Peyer's patch (tissue), 4 donors: Measurements from ENCODE around the gene COLEC12. TPM values are rescaled to one million over a fixed set of nuclear protein-coding genes. Genes with fewer than 3 reads are reported as not detected.

Experiments used
- DNase-seq, 3 donors: peaks; one replicate each; pipeline ENCODE4 v3.0.0-alpha.2; 2017 to 2019
- H3K27ac ChIP-seq, 4 donors: fragments of 200-600 bp; sonication (generic); one replicate each; pipeline ENCODE4 v1.5.1; 2016 to 2019
- H3K27me3 ChIP-seq, 2 donors: fragments of 200-600 bp; sonication (generic); one replicate each; pipeline ENCODE4 v1.5.1; 2019
- H3K36me3 ChIP-seq, 3 donors: fragments of 200-600 bp; sonication (generic); one replicate each; pipeline ENCODE4 v1.5.1; 2016 to 2019
- H3K4me1 ChIP-seq, 4 donors: fragments of 200-600 bp; sonication (generic); one replicate each; pipeline ENCODE4 v1.5.1; 2016 to 2019
- H3K4me3 ChIP-seq, 4 donors: fragments of 200-600 bp; sonication (generic); 1 replicate in 3 of 4; 2 replicates in 1 of 4; pipeline ENCODE4 v1.5.1; 2016 to 2019; ENCODE audit warnings: mild to moderate bottlenecking in 1 of 4
- H3K9me3 ChIP-seq, 4 donors: fragments of 200-600 bp; sonication (generic); one replicate each; pipeline ENCODE4 v1.5.1; 2016 to 2019; ENCODE audit warnings: mild to moderate bottlenecking in 1 of 4
- CTCF ChIP-seq, 6 experiments: fragments of 450-650 bp in 4 of 6; fragments of 200-600 bp in 2 of 6; sonication (generic) in 1 of 6; IDR thresholded peaks; one replicate each; pipeline ENCODE4 v1.5.1; 2017 to 2019; ENCODE audit warnings: antibody characterized with exemption in 6 of 6, mild to moderate bottlenecking in 3 of 6, moderate library complexity in 1 of 6
- POLR2A ChIP-seq, 2 donors: fragments of 450-650 bp; IDR thresholded peaks; one replicate each; pipeline ENCODE4 v1.5.1; 2017; ENCODE audit warnings: antibody characterized with exemption in 2 of 2, mild to moderate bottlenecking in 2 of 2, moderate library complexity in 2 of 2
- total RNA-seq, 4 donors: library from RNA; depleted of rRNA; stranded (reverse); fragments of >200 nt; gene quantifications; one replicate each; pipeline ENCODE4 v1.1.0, GENCODE V29; 2016

COLEC12 gene
- total RNA-seq, 4 donors from 2014 or later: 0.88 to 7.6 (median 3.8) TPM

DNA sequence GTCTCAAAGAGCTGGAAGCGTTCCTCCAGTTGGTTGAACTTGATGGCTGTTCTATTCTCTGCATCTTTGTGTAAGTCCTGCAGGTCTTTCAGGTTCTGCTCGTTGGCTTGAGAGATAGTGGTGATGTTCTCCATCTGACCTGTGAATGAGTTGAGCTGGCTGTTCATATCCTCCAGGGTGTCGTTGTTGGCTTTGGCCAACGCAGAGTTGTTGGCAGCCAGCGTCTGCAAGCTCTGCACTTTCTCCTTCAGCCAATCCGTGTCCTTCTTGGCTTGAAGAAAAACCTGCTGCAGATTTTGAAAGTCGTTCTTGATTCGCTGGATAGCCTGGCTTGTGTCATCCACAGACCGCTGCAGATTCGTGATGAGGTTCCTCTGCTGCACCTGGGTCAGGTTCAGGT, 153.9 kb downstream of the COLEC12 start:
- H3K36me3 ChIP-seq: no peaks in the 10 kb centered on the region
- H3K27ac ChIP-seq: no peak overlapping the region
- TF ChIP-seq POLR2A (IDR thresholded peaks at IDR 0.05): no peak
- DNase-seq: no peak
- H3K27me3 ChIP-seq: no peaks in the 10 kb centered on the region
- H3K4me1 ChIP-seq: no peaks in the 10 kb centered on the region
- H3K9me3 ChIP-seq: no peaks in the 10 kb centered on the region
- H3K4me3 ChIP-seq: no peak overlapping the region

DNA sequence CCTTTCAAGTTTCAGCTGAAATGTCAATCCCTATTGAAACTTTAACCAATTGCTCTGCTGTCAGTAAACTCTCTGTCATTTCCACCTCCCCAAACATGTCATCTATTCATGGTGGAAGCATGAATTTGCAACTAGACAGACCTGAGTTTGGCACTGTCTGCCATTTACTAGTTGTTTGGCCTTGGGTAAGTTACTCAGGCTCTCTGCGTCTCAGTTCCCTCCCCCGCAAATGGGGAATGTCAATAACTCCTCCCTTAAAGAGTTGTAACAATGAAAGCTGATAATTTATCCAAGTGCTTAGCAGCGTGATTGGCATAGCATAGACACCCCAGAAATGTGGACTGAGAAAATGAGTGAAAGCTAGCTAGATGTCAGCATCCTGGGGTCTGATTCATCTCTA, 159.4 kb downstream of the COLEC12 start:
- H3K36me3 ChIP-seq: no peaks in the 10 kb centered on the region
- no peaks in the 10 kb centered on the region for H3K27me3 ChIP-seq
- no peaks in the 10 kb centered on the region for H3K4me1 ChIP-seq
- no peak for DNase-seq
- H3K9me3 ChIP-seq: no peaks in the 10 kb centered on the region
- no peak overlapping the region for H3K4me3 ChIP-seq
- TF ChIP-seq POLR2A (IDR thresholded peaks at IDR 0.05): no peak
- no peak for TF ChIP-seq CTCF (IDR thresholded peaks at IDR 0.05)
- no peak overlapping the region for H3K27ac ChIP-seq

DNA sequence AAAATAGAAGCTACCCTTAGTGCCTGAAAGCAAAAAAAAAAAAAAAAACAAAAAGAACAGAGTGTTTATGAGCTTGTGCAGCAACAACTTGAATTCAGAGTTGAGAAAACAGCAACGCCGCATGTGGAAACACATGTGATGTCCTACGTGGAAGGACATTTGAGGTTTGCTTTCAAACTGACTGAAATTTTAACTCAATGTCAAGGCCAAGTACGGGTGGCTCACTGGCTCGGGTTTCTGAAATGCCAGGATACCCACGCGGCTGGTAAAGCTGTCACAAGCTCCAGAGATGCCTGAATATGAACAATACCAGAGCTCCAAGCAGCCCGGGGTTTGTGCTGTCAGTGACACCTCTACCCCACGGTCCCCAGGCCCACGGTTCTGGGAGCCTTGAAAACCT, 160.5 kb downstream of the COLEC12 start:
- DNase-seq: no peak
- Histone ChIP-seq H3K4me3 (no peak overlapping the region), H3K36me3 (no peaks in the 10 kb centered on the region), H3K9me3 (no peaks in the 10 kb centered on the region), H3K27ac (no peak overlapping the region), H3K27me3 (no peaks in the 10 kb centered on the region), H3K4me1 (no peaks in the 10 kb centered on the region)
- TF ChIP-seq CTCF (IDR thresholded peaks at IDR 0.05): no peak
- TF ChIP-seq POLR2A (IDR thresholded peaks at IDR 0.05): no peak

GRCh38 chr18:339200-339599, 161.3 kb downstream of the COLEC12 start:
- no peaks in the 10 kb centered on the region for H3K27me3 ChIP-seq
- H3K36me3 ChIP-seq: no peaks in the 10 kb centered on the region
- no peak for TF ChIP-seq CTCF (IDR thresholded peaks at IDR 0.05)
- TF ChIP-seq POLR2A (IDR thresholded peaks at IDR 0.05): no peak
- no peak for DNase-seq
- no peak overlapping the region for H3K27ac ChIP-seq
- no peaks in the 10 kb centered on the region for H3K4me1 ChIP-seq
- H3K9me3 ChIP-seq: no peaks in the 10 kb centered on the region
- no peak overlapping the region for H3K4me3 ChIP-seq

- H3K4me3 ChIP-seq: no peak overlapping the region
- DNase-seq: no peak
- no peak overlapping the region for H3K27ac ChIP-seq
- no peak for TF ChIP-seq CTCF (IDR thresholded peaks at IDR 0.05)
- no peaks in the 10 kb centered on the region for H3K9me3 ChIP-seq
- no peaks in the 10 kb centered on the region for H3K27me3 ChIP-seq
- no peaks in the 10 kb centered on the region for H3K4me1 ChIP-seq
- no peaks in the 10 kb centered on the region for H3K36me3 ChIP-seq
These were observed 163.8 kb downstream of the COLEC12 start for GRCh38 chr18:336713-337112.

- no peak for DNase-seq
- Histone ChIP-seq H3K36me3 (no peaks in the 10 kb centered on the region), H3K27ac (no peak overlapping the region), H3K4me1 (no peaks in the 10 kb centered on the region), H3K4me3 (no peak overlapping the region), H3K9me3 (no peaks in the 10 kb centered on the region), H3K27me3 (no peaks in the 10 kb centered on the region)
- TF ChIP-seq CTCF (IDR thresholded peaks at IDR 0.05) (no peak), POLR2A (IDR thresholded peaks at IDR 0.05) (no peak)
These were observed 164.8 kb downstream of the COLEC12 start for GRCh38 chr18:335733-336132.
